Vagina (tissue), 2 donors: ENCODE data around the gene HPD. TPM values are rescaled to one million over a fixed set of nuclear protein-coding genes. Genes with fewer than 3 reads are reported as not detected.
A peak's percentile ranks its signal among the peaks of the same experiment; 100 is the strongest.

Experiments used
- DNase-seq, 2 donors: peaks; one replicate each; pipeline ENCODE4 v3.0.0-alpha.2; 2017; ENCODE audit errors: extremely low spot score in 2 of 2
- H3K27ac ChIP-seq: fragments of 200-600 bp; sonication (generic); one replicate; pipeline ENCODE4 v1.5.1; 2019
- H3K27me3 ChIP-seq: fragments of 200-600 bp; sonication (generic); one replicate; pipeline ENCODE4 v1.5.1; 2019
- H3K36me3 ChIP-seq, 2 donors: fragments of 200-600 bp; sonication (generic); one replicate each; pipeline ENCODE4 v1.5.1; 2017 to 2019
- H3K4me1 ChIP-seq: fragments of 200-600 bp; sonication (generic); one replicate; pipeline ENCODE4 v1.5.1; 2019
- H3K4me3 ChIP-seq, 2 donors: fragments of 200-600 bp; sonication (generic); 1 replicate in 1 of 2; 2 replicates in 1 of 2; pipeline ENCODE4 v1.5.1; 2016 to 2019
- H3K9me3 ChIP-seq: fragments of 200-600 bp; sonication (generic); one replicate; pipeline ENCODE4 v1.5.1; 2019
- CTCF ChIP-seq, 3 experiments: fragments of 450-650 bp in 2 of 3; fragments of 200-600 bp in 1 of 3; sonication (generic) in 1 of 3; IDR thresholded peaks; one replicate each; pipeline ENCODE4 v1.5.1; 2017 to 2019; ENCODE audit warnings: antibody characterized with exemption in 3 of 3, mild to moderate bottlenecking in 2 of 3, moderate library complexity in 2 of 3
- POLR2A ChIP-seq, 2 donors: fragments of 450-650 bp; IDR thresholded peaks; one replicate each; pipeline ENCODE4 v1.6.1; 2017; ENCODE audit warnings: antibody characterized with exemption in 2 of 2, mild to moderate bottlenecking in 2 of 2, moderate library complexity in 2 of 2
- POLR2AphosphoS5 ChIP-seq, 2 donors: sonication (generic); formaldehyde crosslinking; IDR thresholded peaks; one replicate each; pipeline ENCODE4 v1.9.0; 2017; ENCODE audit warnings: antibody characterized with exemption in 2 of 2, mild to moderate bottlenecking in 2 of 2, low read depth in 1 of 2; ENCODE audit not compliant: insufficient read depth in 1 of 2
- intact Hi-C: fragments of 100-400 bp; cut with DNase I; formaldehyde crosslinking; loops from one replicate; pipeline ENCODE4 v1.15.1; 2023
- total RNA-seq: library from RNA; depleted of rRNA; stranded (reverse); fragments of >200 nt; gene quantifications from one replicate; pipeline ENCODE4 v1.2.3, GENCODE V29; 2016

Gene HPD
- total RNA-seq, 1 donor from 2014 or later: not detected

- Histone ChIP-seq H3K4me1 (peaks cover 59% of the 10 kb centered on the region), H3K27ac (peak overlapping the region; percentile 100), H3K4me3 (peak overlapping the region; percentile 58 to 87), H3K27me3 (no peaks in the 10 kb centered on the region), H3K9me3 (no peaks in the 10 kb centered on the region), H3K36me3 (peaks cover 0 to 30% of the 10 kb centered on the region in 2 donors)
- no peak for TF ChIP-seq POLR2A (IDR thresholded peaks at IDR 0.05)
- no peak for TF ChIP-seq CTCF (IDR thresholded peaks at IDR 0.05)
- TF ChIP-seq POLR2AphosphoS5 (IDR thresholded peaks at IDR 0.05; ENCODE audit: insufficient read depth in 1 of 2, low read depth in 1 of 2): no peak
- no peak for DNase-seq
- intact Hi-C loops: no loop called here
Observed at GRCh38 chr12:121806546-121807423, 51.9 kb downstream of the HPD start.

DNA sequence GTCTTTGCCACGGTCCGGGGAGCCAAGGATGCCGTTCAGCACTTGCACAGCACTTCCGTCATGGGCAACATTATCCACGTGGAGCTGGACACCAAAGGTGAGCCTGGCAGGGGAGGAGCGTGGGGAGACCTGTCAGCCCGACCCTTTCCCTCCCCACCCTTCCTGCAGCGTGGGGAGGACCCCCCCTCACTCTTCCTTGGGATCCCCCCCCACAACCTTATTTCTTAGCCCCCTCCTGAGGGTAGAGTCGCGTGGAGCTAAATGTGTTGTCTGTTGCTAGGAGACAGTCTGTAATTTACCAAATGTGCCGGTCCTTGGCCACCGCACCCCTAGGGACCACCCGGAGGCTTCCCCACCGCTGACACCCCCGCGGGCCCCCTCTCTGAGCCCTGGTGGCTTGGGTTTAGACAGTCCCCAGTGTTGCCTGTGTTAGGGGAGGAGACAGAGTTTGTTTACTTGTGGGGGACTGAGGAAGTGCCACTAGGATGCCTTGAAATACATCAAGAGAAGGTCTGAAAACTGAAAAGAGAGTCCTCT, 52.6 kb downstream of the HPD start:
- Histone ChIP-seq H3K27me3 (no peaks in the 10 kb centered on the region), H3K4me1 (peaks cover 59% of the 10 kb centered on the region), H3K27ac (peak overlapping the region; percentile 100), H3K4me3 (peak overlapping the region; percentile 58 to 87), H3K9me3 (no peaks in the 10 kb centered on the region), H3K36me3 (peaks cover 0 to 29% of the 10 kb centered on the region in 2 donors)
- TF ChIP-seq POLR2A (IDR thresholded peaks at IDR 0.05): no peak
- no peak for TF ChIP-seq CTCF (IDR thresholded peaks at IDR 0.05)
- no peak for TF ChIP-seq POLR2AphosphoS5 (IDR thresholded peaks at IDR 0.05; ENCODE audit: insufficient read depth in 1 of 2, low read depth in 1 of 2)
- DNase-seq: no peak
- intact Hi-C loops: no loop called here

DNA sequence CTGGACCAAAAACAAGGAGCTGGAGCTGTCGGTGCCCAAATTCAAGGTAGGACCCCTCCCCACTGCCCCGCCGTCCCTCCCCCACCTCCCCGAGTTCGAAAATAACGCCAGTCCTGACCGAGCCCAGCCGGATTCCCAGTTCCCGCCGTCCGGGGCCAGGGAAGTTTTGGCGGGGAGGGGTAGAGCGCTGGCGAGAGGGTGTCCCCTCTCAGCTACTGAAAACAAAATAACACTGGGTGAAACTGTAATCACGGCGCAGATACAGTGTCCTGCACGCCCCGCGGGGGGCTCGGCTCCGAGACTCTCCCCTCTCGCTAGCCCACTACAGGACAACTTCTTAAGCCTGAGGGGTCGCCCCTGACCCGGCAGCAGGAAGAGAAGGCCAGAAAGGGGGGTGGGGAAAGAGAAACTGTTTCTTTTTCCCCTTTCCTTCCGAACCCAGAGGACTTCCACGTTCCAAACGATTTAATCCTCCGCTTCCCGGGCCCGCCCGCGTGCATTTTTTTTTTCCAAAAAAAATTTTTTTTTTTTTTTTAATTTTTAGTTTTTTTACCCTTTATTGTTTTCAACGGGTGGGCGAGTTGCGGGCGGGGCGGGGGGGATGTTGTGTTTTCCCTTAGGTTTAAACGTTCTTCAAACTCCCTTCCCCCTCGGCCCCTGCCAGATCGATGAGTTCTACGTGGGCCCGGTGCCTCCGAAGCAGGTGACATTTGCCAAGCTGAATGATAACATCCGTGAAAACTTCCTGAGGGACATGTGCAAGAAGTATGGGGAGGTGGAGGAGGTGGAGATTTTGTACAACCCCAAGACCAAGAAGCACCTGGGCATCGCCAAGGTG, 53.3 kb downstream of the HPD start:
- Histone ChIP-seq H3K27me3 (no peaks in the 10 kb centered on the region), H3K27ac (peak overlapping the region; percentile 100), H3K4me3 (peak overlapping the region; percentile 58 to 87), H3K9me3 (no peaks in the 10 kb centered on the region), H3K4me1 (peaks cover 53% of the 10 kb centered on the region), H3K36me3 (peaks cover 0 to 22% of the 10 kb centered on the region in 2 donors)
- intact Hi-C loops: no loop called here
- TF ChIP-seq POLR2AphosphoS5 (IDR thresholded peaks at IDR 0.05; ENCODE audit: insufficient read depth in 1 of 2, low read depth in 1 of 2) (peak in 1 of 2 donors; percentile 33), POLR2A (IDR thresholded peaks at IDR 0.05) (no peak)
- DNase-seq: no peak

GRCh38 chr12:121804417-121805111, 54.1 kb downstream of the HPD start:
- no peak for DNase-seq

More at GRCh38 chr12:121804417-121805111, 54.1 kb downstream of the HPD start:
- intact Hi-C loops: no loop called here
- TF ChIP-seq POLR2A (IDR thresholded peaks at IDR 0.05) (no peak), CTCF (IDR thresholded peaks at IDR 0.05) (no peak), POLR2AphosphoS5 (IDR thresholded peaks at IDR 0.05; ENCODE audit: insufficient read depth in 1 of 2, low read depth in 1 of 2) (no peak)
- Histone ChIP-seq H3K4me1 (peaks cover 47% of the 10 kb centered on the region), H3K4me3 (peak overlapping the region; percentile 58 to 87), H3K27ac (peak overlapping the region; percentile 100), H3K9me3 (no peaks in the 10 kb centered on the region), H3K36me3 (peaks cover 0 to 14% of the 10 kb centered on the region in 2 donors), H3K27me3 (no peaks in the 10 kb centered on the region)
